ENCODE measurements around the gene PDZD2.

PDZD2 gene

GRCh38 chr5:31894141-31894540 lies 255.2 kb downstream of the PDZD2 start:
- H3F3A ChIP-seq (ENCODE audit: insufficient read depth, low read length) = no peaks in the 10 kb centered on the region
- H3K79me2 ChIP-seq (ENCODE audit: low read length) = no peaks in the 10 kb centered on the region
- no peaks in the 10 kb centered on the region for H3K27me3 ChIP-seq (replicated peaks; ENCODE audit: insufficient read depth, low read length)
- no peak overlapping the region for H3K4me2 ChIP-seq (ENCODE audit: low read depth, low read length)
- H3K9me2 ChIP-seq (replicated peaks; ENCODE audit: insufficient read depth, low read length) = no peaks in the 10 kb centered on the region
- H3K4me3 ChIP-seq (ENCODE audit: low read length) = no peak overlapping the region
- no peaks in the 10 kb centered on the region for H3K4me1 ChIP-seq (ENCODE audit: low read length)
- H3K9me3 ChIP-seq (replicated peaks; ENCODE audit: insufficient read depth, low read length) = no peaks in the 10 kb centered on the region
- H3K36me3 ChIP-seq (replicated peaks; ENCODE audit: insufficient read depth, low read length) = no peaks in the 10 kb centered on the region
- DNase-seq = no peak
- no peak overlapping the region for H3K9ac ChIP-seq (ENCODE audit: low read length)
- H4K20me1 ChIP-seq (ENCODE audit: insufficient read depth, low read length) = no peaks in the 10 kb centered on the region
- TF ChIP-seq CTCF (IDR thresholded peaks at IDR 0.05; ENCODE audit: low read length) = no peak
- no peak for TF ChIP-seq EZH2phosphoT487 (IDR thresholded peaks at IDR 0.05; ENCODE audit: low read length)
- TF ChIP-seq EZH2 (optimal IDR thresholded peaks at IDR 0.05; ENCODE audit: low read depth, low read length) = no peak
- H3K27ac ChIP-seq (ENCODE audit: low read length) = no peak overlapping the region
- no peak overlapping the region for H2AFZ ChIP-seq (ENCODE audit: low read length)

- H2AFZ ChIP-seq (ENCODE audit: low read length) = no peak overlapping the region
- no peak overlapping the region for H3K27ac ChIP-seq (ENCODE audit: low read length)
- no peaks in the 10 kb centered on the region for H3K4me1 ChIP-seq (ENCODE audit: low read length)
- no peak overlapping the region for H3K4me2 ChIP-seq (ENCODE audit: low read depth, low read length)
- H3K79me2 ChIP-seq (ENCODE audit: low read length) = no peaks in the 10 kb centered on the region
- no peaks in the 10 kb centered on the region for H3F3A ChIP-seq (ENCODE audit: insufficient read depth, low read length)
- DNase-seq = no peak
- no peaks in the 10 kb centered on the region for H3K9me2 ChIP-seq (replicated peaks; ENCODE audit: insufficient read depth, low read length)
- H3K9me3 ChIP-seq (replicated peaks; ENCODE audit: insufficient read depth, low read length) = no peaks in the 10 kb centered on the region
- H3K4me3 ChIP-seq (ENCODE audit: low read length) = no peak overlapping the region
- TF ChIP-seq EZH2phosphoT487 (IDR thresholded peaks at IDR 0.05; ENCODE audit: low read length) (no peak), EZH2 (optimal IDR thresholded peaks at IDR 0.05; ENCODE audit: low read depth, low read length) (no peak), CTCF (IDR thresholded peaks at IDR 0.05; ENCODE audit: low read length) (no peak)
- no peak overlapping the region for H3K9ac ChIP-seq (ENCODE audit: low read length)
- H3K27me3 ChIP-seq (replicated peaks; ENCODE audit: insufficient read depth, low read length) = no peaks in the 10 kb centered on the region
- H3K36me3 ChIP-seq (replicated peaks; ENCODE audit: insufficient read depth, low read length) = no peaks in the 10 kb centered on the region
- no peaks in the 10 kb centered on the region for H4K20me1 ChIP-seq (ENCODE audit: insufficient read depth, low read length)
Observed at GRCh38 chr5:31895199-31895820, 256.4 kb downstream of the PDZD2 start.

- no peaks in the 10 kb centered on the region for H3K27me3 ChIP-seq (replicated peaks; ENCODE audit: insufficient read depth, low read length)
- TF ChIP-seq EZH2phosphoT487 (IDR thresholded peaks at IDR 0.05; ENCODE audit: low read length) = no peak
- no peak for TF ChIP-seq EZH2 (optimal IDR thresholded peaks at IDR 0.05; ENCODE audit: low read depth, low read length)
- TF ChIP-seq CTCF (IDR thresholded peaks at IDR 0.05; ENCODE audit: low read length) = no peak
- no peak overlapping the region for H2AFZ ChIP-seq (ENCODE audit: low read length)
- H3K9me2 ChIP-seq (replicated peaks; ENCODE audit: insufficient read depth, low read length) = no peaks in the 10 kb centered on the region
- no peak for DNase-seq
- no peaks in the 10 kb centered on the region for H3K4me1 ChIP-seq (ENCODE audit: low read length)
- H3K27ac ChIP-seq (ENCODE audit: low read length) = no peak overlapping the region
- H3K9ac ChIP-seq (ENCODE audit: low read length) = no peak overlapping the region
- no peaks in the 10 kb centered on the region for H3F3A ChIP-seq (ENCODE audit: insufficient read depth, low read length)
- no peak overlapping the region for H3K4me2 ChIP-seq (ENCODE audit: low read depth, low read length)
- H4K20me1 ChIP-seq (ENCODE audit: insufficient read depth, low read length) = no peaks in the 10 kb centered on the region
- H3K36me3 ChIP-seq (replicated peaks; ENCODE audit: insufficient read depth, low read length) = no peaks in the 10 kb centered on the region
- H3K4me3 ChIP-seq (ENCODE audit: low read length) = no peak overlapping the region
- no peaks in the 10 kb centered on the region for H3K79me2 ChIP-seq (ENCODE audit: low read length)
- no peaks in the 10 kb centered on the region for H3K9me3 ChIP-seq (replicated peaks; ENCODE audit: insufficient read depth, low read length)
Observed at GRCh38 chr5:31898036-31898632, 259.2 kb downstream of the PDZD2 start.

Measured in MM.1S (cell line).